ENCODE results near the gene CEP112.

DNA sequence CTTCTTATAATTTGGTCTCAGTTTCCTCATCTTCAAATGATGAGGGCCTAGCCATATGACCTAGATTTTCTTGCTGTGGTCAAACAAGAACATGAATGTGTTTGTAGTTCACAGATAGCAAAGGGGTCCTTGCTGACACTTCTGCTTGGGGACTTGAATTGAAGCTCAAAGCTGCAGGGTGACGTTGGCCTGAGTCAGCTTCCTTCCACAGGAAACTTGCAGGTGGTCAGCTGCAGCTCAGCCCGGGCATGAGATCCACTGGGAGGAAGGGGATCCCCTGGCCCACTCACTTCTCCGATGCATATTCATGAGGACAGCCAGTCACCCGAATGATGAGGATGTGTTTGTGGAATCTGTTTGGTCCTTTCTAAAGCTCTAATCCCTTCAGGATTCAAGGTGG, 587.9 kb downstream of the CEP112 start:
- TF ChIP-seq, protein P1, sequence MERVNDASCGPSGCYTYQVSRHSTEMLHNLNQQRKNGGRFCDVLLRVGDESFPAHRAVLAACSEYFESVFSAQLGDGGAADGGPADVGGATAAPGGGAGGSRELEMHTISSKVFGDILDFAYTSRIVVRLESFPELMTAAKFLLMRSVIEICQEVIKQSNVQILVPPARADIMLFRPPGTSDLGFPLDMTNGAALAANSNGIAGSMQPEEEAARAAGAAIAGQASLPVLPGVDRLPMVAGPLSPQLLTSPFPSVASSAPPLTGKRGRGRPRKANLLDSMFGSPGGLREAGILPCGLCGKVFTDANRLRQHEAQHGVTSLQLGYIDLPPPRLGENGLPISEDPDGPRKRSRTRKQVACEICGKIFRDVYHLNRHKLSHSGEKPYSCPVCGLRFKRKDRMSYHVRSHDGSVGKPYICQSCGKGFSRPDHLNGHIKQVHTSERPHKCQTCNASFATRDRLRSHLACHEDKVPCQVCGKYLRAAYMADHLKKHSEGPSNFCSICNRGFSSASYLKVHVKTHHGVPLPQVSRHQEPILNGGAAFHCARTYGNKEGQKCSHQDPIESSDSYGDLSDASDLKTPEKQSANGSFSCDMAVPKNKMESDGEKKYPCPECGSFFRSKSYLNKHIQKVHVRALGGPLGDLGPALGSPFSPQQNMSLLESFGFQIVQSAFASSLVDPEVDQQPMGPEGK (CRISPR knock-in tag; IDR thresholded peaks at IDR 0.05; ENCODE audit: borderline replicate concordance): no peak
- TF ChIP-seq CREB5 (CRISPR knock-in tag; IDR thresholded peaks at IDR 0.05; ENCODE audit: low read depth): no peak
- TF ChIP-seq TOX (CRISPR knock-in tag; IDR thresholded peaks at IDR 0.05; ENCODE audit: borderline replicate concordance): no peak
- TF ChIP-seq ZNF70 (CRISPR knock-in tag; IDR thresholded peaks at IDR 0.05): no peak
- TF ChIP-seq ZNF565 (CRISPR knock-in tag; conservative IDR thresholded peaks at IDR 0.05; ENCODE audit: low read depth): no peak
- no peak for TF ChIP-seq ZNF8 (CRISPR knock-in tag; IDR thresholded peaks at IDR 0.05)
- no peak for TF ChIP-seq POU6F1 (CRISPR knock-in tag; IDR thresholded peaks at IDR 0.05; ENCODE audit: borderline replicate concordance, low read depth)
- TF ChIP-seq ZFP30 (CRISPR knock-in tag; IDR thresholded peaks at IDR 0.05): no peak
- TF ChIP-seq PPARA (CRISPR knock-in tag; IDR thresholded peaks at IDR 0.05; ENCODE audit: borderline replicate concordance): no peak
- no peak for TF ChIP-seq RARB (CRISPR knock-in tag; IDR thresholded peaks at IDR 0.05)
- TF ChIP-seq ZFP3 (CRISPR knock-in tag; IDR thresholded peaks at IDR 0.05): no peak
- no peak for TF ChIP-seq ARNTL (CRISPR knock-in tag; IDR thresholded peaks at IDR 0.05; ENCODE audit: borderline replicate concordance, low read depth)
- TF ChIP-seq BACH2 (CRISPR knock-in tag; IDR thresholded peaks at IDR 0.05; ENCODE audit: borderline replicate concordance): no peak
